Stimulated activated CD4-positive, alpha-beta T cell treated with anti-CD3 and anti-CD28 coated beads, Interleukin-4, amount 100 ng/mL, for 1 hour (primary cell): Measurements from ENCODE around the gene TMEM50B.
"Not testable (repeated sequence)": the region's sequence is repeated elsewhere in the genome, so short reads cannot be mapped to it uniquely, and the experiment has no call there.

Experiments
- DNase-seq: peaks from one replicate; pipeline ENCODE4 v3.0.0-alpha.2; 2020

Gene TMEM50B

GRCh38 chr21:33477066-33477465 is 2.7 kb downstream of the TMEM50B start:
- DNase-seq = no peak

GRCh38 chr21:33473344-33473743 is 6.4 kb downstream of the TMEM50B start:
- no peak for DNase-seq

GRCh38 chr21:33470701-33471100 is 9.1 kb downstream of the TMEM50B start:
- DNase-seq = no peak

- not testable (repeated sequence) for DNase-seq
These were observed 10.6 kb downstream of the TMEM50B start for GRCh38 chr21:33469183-33469582.

GRCh38 chr21:33461538-33462250 is 18.1 kb downstream of the TMEM50B start:
- no peak for DNase-seq

- DNase-seq = no peak
These were observed 20.9 kb downstream of the TMEM50B start for GRCh38 chr21:33458861-33459260.

- no peak for DNase-seq
These were observed 23.9 kb downstream of the TMEM50B start for GRCh38 chr21:33455686-33456446.

- DNase-seq = no peak
These were observed 27.4 kb downstream of the TMEM50B start for GRCh38 chr21:33452362-33452761.

- no peak for DNase-seq
These were observed 28.1 kb downstream of the TMEM50B start for GRCh38 chr21:33451634-33452071.

GRCh38 chr21:33449616-33450015 is 30.2 kb downstream of the TMEM50B start:
- no peak for DNase-seq

GRCh38 chr21:33446620-33447019 is 33.2 kb downstream of the TMEM50B start:
- not testable (repeated sequence) for DNase-seq

GRCh38 chr21:33444499-33444898 is 35.3 kb downstream of the TMEM50B start:
- DNase-seq = no peak

- DNase-seq = no peak
These were observed 36.6 kb downstream of the TMEM50B start for GRCh38 chr21:33443194-33443593.

GRCh38 chr21:33441489-33442477 is 38.0 kb downstream of the TMEM50B start:
- no peak for DNase-seq

GRCh38 chr21:33437140-33437539 is 42.6 kb downstream of the TMEM50B start:
- no peak for DNase-seq

- peak; percentile 11 for DNase-seq
These were observed 44.9 kb downstream of the TMEM50B start for GRCh38 chr21:33434770-33435360.

GRCh38 chr21:33433425-33434114 is 46.2 kb downstream of the TMEM50B start:
- no peak for DNase-seq

GRCh38 chr21:33433001-33433400 is 46.8 kb downstream of the TMEM50B start:
- DNase-seq = no peak

- DNase-seq = no peak
These were observed 47.3 kb downstream of the TMEM50B start for GRCh38 chr21:33432496-33432895.

- DNase-seq = no peak
These were observed 48.9 kb downstream of the TMEM50B start for GRCh38 chr21:33430858-33431257.

GRCh38 chr21:33428669-33429068 is 51.1 kb downstream of the TMEM50B start:
- DNase-seq = no peak

GRCh38 chr21:33427051-33427450 is 52.7 kb downstream of the TMEM50B start:
- DNase-seq = no peak
